COLO668 (cell line): ENCODE measurements around the gene MUC2.
"Not testable (repeated sequence)": the region's sequence is repeated elsewhere in the genome, so short reads cannot be mapped to it uniquely, and the experiment has no call there.

ENCODE experiments used
- DNase-seq: peaks from one replicate; lab custom pipeline; 2025; ENCODE audit not compliant: unreplicated experiment; lab: John Stamatoyannopoulos, UW

Gene MUC2

DNA sequence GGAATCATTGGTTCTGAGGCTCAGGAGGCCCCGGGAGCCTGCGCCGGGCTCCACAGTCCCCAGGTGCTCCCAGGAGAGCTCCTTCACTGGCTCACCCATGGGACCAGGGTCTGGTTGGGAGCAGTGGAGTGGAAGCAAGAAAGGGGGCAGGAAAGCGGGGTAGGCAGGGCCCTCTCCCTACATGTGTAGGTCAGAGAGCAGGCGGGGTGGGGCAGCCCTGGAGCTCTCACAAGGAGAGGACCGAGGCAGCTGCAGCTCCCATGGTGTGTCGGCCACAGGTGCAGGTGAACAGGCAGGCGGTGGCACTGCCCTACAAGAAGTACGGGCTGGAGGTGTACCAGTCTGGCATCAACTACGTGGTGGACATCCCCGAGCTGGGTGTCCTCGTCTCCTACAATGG is 28.3 kb downstream of the MUC2 start:
- DNase-seq = no peak

DNA sequence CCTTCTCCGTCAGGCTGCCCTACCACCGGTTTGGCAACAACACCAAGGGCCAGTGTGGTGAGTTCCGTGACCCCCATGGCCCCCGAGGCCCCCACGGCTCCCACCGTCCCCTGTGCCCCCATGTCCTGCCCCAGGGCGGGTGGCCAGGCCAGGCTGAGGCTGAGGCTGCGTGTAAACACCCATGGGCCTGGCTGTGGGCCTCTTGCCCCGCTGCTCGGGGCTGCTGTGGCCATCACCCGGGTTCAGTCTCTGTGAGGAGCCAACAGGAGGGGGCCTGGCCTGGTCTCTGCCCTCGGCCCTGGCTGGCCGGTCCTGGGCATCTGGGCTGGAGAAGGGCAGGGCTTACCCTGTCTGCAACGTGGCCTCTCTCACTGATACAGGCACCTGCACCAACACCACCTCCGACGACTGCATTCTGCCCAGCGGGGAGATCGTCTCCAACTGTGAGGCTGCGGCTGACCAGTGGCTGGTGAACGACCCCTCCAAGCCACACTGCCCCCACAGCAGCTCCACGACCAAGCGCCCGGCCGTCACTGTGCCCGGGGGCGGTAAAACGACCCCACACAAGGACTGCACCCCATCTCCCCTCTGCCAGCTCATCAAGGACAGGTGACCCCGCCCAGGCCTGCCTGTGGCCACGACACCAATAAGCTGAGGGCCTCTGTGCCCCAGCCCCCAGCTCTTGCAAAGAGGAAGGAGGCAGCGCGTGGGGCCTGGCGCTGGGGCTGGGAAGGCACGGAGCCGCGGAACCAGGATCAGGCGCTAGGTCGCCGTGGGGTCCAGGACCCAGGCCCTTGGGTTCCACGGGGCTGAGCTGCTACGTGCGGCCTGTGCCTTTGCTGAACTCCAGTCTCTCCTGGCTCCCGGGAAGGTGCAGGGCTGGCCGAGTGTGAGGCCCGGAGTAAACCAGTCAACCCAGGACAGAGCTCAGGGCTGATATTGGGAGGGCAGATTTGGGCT is 29.0 kb downstream of the MUC2 start:
- DNase-seq = no peak

DNA sequence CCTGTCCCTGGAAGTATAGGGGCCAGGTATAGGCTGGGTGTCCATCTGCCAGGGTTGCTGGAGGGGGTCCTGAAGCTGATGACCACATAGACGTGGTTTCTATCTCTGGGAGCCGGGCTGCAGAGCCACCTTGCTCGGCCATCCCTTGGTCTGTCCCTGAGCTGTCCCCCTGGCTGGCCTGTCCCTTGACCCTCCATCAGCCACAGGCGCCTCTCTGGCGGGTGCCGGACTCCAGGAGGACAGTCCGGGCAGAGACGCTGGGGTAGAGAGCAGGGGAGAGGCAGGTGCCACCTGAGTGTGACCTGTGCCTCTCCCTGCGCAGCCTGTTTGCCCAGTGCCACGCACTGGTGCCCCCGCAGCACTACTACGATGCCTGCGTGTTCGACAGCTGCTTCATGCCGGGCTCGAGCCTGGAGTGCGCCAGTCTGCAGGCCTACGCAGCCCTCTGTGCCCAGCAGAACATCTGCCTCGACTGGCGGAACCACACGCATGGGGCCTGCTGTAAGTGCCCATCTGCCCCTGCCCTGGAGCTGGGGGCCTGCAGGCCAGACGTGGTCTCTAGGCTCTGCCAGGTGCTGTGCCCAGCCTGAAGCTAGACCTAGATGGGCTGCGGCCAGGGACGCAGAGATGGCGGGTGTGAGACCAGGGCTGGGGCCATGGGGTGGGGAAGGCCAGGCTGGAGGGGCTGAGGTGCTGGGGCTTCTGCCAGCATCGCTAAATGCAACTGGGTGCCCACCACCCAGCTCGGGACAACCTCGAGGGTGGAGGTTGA is 29.9 kb downstream of the MUC2 start:
- DNase-seq = no peak

DNA sequence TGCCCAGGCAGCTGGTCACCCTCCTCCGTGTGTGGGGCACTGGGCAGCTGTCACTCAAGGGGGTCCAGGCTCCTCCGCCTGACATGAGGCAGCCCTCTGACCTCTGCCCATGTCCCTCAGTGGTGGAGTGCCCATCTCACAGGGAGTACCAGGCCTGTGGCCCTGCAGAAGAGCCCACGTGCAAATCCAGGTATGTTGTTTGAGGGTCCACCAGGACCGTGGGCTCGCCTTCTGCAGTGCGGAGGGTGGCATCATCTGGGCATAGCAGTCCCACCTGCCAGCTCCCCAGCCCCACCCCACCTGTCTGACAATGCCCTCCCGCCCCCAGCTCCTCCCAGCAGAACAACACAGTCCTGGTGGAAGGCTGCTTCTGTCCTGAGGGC is 30.5 kb downstream of the MUC2 start:
- DNase-seq = no peak

DNA sequence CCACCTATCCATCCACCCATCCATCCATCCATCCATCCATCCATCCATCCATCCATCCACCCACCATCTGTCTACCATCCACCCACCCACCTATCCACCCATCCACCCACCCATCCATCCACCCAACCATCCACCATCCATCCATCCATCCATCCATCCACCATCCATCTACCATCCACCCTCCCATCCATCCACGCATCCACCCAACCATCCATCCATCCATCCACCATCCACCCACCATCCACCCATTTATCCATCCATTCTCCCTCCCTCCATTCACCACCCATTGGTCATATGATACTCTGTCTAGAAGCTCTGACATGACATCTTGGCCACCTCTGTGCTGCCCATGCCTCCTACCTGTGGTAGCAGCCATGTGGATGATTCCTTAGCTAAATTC is 31.7 kb downstream of the MUC2 start:
- DNase-seq = no peak

DNA sequence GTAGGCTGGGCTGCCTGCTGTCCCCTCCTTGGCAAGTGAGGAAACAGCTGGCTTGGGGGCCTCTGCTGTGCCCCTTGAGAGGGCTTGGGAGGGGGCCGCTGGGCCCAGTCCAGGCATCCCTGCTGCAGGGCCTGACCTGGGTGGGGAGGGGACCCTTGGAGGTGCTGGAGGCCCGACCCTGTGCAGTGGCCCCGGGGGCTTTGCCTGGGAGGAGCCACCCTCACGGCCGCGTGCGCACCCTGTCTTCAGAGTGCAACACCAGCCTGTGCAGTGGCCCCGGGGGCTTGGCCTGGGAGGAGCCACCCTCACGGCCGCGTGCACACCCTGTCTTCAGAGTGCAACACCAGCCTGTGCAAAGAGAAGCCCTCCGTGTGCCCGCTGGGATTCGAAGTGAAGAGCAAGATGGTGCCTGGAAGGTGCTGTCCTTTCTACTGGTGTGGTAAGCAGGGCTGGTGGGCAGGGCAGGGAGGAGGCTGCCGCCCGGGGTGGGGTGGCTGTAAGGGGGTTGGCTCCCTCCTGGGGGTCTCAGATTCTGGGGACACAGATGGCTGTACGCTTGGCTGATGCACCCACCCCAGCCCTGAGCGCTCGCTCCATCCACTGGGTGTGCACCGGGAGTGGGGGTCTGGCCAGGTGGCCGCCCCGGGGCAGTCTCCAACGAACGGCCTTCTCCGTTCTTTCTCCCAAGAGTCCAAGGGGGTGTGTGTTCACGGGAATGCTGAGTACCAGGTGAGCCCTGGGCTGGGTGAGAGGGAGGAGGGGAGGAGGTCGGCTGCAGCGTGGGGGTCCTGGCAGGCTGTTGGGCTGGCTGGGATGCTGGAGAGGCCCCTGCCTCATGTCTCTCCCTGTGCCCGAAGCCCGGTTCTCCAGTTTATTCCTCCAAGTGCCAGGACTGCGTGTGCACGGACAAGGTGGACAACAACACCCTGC is 32.9 kb downstream of the MUC2 start:
- DNase-seq = no peak

DNA sequence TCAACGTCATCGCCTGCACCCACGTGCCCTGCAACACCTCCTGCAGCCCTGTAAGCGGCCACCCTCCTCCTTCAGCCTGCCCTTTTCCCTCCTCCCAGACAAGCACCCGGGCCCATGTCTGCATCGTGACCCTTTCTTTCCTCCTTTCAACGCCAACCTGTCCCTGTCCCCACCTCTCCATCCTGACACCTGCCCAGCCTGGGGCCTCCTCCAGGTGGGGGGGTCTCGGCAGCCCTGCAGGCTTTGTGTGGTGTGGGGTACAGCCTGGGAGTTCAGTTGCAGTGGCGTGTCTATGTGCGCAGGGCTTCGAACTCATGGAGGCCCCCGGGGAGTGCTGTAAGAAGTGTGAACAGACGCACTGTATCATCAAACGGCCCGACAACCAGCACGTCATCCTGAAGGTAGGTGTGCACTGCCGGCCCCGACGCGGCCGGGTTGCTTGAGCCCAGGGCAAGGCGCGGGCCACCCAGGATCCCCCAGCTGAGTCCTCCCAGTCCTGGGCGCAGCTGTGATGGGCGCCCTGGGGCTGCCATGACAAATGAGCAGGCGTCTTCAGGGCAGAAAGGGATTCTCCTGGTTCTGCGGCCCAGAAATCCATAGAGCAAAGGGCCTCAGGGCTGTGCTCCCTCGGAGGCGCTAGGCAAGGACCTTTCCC is 33.7 kb downstream of the MUC2 start:
- DNase-seq = no peak

DNA sequence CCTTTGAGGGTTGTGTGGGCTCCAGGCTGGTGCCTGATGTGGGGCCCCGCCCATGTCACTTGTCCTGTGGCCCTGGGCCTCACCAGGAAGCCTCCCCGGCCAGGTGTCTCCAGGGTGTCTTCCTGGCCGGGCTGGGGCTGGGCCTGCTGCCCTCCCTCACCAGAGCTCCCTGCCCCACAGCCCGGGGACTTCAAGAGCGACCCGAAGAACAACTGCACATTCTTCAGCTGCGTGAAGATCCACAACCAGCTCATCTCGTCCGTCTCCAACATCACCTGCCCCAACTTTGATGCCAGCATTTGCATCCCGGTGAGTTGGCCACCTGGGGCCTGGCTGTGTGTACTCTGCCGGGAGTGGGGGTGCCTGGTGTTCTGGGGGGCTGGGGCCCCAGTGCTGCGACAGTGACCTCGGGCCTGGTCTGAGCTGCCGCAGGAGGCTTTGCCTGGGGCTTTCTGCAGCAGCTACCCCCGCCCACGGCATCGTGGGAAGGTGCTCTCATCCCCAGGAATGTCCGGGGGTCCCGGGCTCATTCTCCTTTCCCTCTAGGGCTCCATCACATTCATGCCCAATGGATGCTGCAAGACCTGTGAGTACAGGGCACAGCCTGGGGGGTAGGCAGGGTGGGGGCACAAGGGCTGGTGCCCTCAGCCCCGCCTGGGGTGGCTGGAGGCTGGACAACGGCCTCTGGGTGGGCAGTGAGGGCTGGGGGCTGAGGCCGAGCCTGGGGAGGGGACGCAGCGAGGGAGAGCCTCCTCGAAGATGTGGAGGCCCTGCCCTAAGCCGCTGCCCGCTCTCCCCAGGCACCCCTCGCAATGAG is 34.6 kb downstream of the MUC2 start:
- no peak for DNase-seq

DNA sequence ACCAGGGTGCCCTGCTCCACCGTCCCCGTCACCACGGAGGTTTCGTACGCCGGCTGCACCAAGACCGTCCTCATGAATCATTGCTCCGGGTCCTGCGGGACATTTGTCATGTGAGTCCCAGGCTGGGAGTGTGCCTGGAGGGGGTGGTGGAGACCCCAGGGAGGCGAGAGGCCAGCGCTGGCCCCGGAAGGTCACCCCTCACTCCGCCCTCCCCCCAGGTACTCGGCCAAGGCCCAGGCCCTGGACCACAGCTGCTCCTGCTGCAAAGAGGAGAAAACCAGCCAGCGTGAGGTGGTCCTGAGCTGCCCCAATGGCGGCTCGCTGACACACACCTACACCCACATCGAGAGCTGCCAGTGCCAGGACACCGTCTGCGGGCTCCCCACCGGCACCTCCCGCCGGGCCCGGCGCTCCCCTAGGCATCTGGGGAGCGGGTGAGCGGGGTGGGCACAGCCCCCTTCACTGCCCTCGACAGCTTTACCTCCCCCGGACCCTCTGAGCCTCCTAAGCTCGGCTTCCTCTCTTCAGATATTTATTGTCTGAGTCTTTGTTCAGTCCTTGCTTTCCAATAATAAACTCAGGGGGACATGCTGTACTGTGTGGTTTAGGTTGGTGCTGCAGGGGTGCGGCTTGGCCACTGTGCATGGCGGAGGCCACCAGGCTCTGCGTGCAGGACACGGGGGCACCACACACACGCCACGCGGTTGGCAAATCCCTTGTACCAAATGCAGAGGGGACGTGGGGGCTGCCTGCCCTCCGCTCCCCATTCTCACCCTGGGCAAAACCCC is 35.4 kb downstream of the MUC2 start:
- DNase-seq = no peak

DNA sequence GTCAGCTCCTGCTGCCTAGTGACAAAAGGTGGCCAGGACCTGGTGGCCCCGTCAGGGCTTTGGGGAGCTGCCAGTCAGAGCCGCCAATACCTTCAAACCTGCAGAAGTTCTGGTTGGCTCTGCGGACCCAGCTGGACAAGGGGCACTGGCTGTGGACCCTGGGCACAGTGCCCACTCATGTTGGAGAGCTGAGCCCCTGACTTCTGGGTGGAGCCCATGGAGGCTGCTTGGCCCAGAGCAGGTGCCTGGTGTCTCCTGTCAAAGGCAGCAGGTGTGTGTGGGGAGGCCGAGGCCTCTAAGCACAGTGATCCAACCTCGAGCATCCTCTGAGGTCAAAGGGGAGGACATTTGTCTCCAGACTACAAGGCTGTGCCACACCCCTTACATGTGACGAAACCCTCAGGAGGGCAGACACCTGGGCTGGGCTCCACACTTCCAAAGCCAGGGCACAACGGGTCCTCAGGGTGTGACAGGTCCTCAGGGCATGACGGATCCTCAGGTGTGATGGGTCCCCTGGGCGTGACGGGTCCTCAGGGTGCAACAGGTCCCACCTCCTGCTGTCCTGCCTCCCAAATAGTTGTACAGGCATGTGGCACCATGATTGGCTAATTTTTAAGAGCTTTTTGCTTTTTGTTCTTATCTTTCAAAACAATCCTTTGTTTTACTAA is 37.0 kb downstream of the MUC2 start:
- DNase-seq = no peak

DNA sequence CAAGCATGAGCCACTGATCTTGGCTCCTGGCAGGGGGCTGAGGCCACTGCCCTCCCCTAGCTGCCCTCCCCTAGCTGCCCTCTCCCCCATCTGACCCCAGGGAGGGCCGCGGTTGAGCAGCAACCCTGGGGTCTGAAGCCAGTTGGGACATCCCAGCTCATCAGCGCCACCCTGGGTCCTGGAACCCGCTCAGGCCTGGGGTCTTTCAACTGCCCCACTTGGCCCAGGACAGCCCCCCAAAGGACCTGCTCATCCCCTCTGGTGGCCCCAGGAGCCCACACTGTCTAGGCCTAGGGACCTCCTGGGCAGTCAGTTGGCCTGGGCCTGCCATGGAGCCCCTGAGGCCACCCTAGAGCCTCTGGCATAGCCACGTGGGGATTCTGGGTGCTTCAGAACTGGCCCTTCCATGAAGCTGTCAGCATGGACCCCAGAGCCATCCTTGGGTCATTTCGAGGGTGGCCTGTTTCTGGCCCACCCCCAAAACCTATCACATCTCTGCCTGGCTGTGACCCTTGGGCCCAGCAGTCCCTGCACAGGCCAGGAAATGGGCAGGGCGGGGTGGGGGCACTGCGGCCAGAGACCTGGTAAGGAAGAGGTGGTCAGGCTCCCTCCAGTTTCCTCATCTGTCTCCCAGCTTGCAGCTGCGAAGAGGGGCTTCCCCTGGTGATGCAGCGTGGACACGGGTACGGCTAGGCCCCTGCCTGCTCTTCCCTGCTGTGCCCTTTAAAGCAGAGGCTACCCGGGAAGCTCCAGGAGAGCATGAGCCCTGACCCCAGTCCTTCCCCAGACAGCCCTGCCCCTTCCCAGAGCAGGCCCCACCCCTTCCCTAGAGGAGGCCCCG is 37.9 kb downstream of the MUC2 start:
- DNase-seq = no peak

DNA sequence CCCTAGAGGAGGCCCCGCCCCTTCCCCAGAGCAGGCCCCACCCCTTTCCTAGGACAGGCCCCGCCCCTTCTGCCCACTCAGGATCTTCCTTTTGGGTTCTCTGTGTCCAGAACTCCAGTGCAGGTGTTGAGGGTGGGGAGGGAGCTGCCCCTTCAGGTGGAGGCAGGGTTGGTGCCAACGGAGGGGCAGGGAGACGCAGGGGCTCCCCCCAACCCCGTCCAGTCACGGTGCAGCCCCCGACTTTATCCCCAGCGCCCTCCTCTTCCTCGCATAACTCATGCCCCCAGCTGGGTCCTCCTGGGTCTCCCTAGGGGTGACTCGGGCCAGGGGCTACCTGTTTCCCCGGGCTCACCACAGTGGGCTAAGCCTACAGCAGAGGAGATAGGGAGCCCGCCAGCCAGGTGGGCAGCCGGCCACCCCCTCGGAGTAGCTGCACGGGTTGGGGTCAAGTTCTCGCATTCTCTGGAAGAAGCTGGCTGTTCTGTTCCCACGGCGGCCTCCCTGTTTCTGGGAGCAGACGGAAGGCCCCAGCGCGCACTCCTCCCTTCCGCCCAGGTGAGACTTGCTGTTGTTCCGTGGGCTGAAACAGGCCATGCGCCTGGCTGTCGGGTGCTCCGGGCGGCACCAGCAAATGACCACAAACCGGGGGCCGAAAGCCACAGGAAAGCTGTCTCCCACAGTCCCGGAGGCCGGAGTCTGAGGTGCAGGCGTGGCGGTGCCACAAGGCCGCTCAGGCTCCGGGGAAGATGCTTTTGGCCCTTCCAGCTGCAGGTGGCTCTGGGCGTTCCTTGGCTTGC is 38.9 kb downstream of the MUC2 start:
- no peak for DNase-seq

DNA sequence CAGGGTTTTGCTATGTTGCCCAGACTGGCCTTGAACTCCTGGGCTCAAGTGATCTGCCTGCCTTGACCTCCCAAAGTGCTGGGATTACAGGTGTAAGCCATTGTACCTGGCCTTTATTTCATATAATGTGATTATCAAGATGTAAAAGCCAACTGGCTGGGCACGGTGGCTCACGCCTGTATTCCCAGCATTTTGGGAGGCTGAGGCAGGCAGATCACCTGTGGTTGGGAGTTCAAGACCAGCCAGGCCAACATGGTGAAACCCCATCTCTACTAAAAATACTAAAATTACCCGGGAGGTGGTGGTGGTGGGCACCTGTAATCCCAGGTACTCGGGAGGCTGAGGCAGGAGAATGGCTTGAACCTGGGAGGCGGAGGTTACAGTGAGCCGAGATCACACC is 40.6 kb downstream of the MUC2 start:
- DNase-seq = not testable (repeated sequence)

DNA sequence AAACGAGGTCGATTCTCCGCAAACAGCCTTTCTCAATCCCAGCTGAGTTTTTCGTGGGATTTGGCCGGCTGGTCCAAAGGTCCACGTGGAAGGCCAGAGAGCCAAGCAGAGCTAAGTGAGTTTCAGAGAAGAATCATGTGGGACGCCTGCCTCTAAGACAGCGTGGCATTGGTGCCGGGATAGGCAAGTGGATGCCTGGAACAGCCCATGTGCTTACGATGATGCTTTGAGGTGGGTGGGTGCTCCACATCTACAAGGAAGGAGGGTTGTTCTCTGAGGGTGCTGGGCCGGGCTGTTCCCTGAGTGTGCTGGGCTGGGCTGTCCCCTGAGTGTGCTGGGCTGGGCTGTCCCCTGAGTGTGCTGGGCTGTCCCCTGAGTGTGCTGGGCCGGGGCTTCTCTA is 41.4 kb downstream of the MUC2 start:
- no peak for DNase-seq

DNA sequence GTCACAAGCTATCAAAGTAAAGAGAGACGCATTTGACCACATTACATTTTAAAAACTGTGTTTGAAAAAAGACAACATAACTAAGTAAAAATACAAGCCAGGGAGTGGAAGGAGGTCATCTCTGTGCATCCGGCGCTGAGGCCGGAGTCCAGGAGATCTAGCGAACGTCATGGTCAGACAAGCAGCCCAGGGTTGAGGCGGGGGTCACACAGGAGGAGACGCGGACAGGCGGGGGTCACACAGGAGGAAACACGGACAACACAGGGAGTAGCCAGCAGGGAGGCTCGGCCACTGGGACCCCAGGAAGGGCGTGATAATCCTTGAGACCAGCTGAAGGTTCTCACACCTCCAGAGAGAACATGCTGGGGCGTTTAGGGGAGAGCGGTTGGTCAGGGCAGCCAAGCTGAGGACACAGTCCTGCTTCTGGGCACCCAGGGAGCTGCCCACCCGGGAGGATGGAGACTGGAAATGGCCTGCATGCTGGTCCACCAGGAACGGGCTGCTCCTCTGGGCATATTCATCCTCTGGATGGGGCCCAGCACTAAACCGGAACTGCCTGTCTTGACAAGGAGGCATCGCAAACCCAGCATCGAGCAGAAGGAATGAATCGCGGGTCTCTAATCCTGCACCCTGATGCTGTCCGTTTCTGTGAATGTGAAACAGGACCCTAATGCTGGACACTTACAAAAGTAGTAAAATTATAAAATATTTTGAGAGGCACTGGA is 42.2 kb downstream of the MUC2 start:
- no peak for DNase-seq

DNA sequence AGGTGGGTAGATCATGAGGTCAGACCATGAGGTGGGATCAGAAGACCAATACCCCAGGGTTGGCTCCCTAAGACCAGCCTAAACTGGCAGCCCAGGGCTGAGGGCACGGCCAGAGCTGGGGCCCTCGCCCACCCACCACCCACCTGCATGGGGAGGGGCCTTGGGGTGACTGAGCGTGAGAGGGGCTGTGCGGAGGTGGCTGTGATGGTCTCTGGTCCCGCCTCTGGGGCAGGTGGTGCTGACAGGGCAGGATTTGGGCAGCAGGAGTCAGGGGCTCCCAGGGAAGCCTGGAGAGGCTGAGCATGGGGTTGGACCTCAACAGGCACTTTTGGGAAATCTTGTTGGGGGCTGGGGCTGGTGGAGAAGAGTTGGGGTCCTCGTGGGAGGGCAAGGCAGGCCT is 43.3 kb downstream of the MUC2 start:
- DNase-seq = no peak
